CD14-positive monocyte (primary cell): ENCODE results near the gene ATP8B2. TPM values are rescaled to one million over a fixed set of nuclear protein-coding genes. Genes with fewer than 3 reads are reported as not detected.
"Not testable (repeated sequence)": the region's sequence is repeated elsewhere in the genome, so short reads cannot be mapped to it uniquely, and the experiment has no call there.

Experiments
- DNase-seq, 3 donors: peaks; one replicate each; pipeline ENCODE4 v3.0.0-alpha.2; 2011 to 2022
- H2AFZ ChIP-seq: 2 replicates; pipeline ENCODE4 v1.6.0; 2012; ENCODE audit warnings: mild to moderate bottlenecking, low read depth, low read length, inconsistent platforms; ENCODE audit not compliant: insufficient read depth, poor library complexity, severe bottlenecking
- H3K27ac ChIP-seq, 2 donors: 1 replicate in 1 of 2; 2 replicates in 1 of 2; pipeline ENCODE4 v1.5.1; 2012 to 2013; ENCODE audit warnings: low read length in 2 of 2, control low read depth in 1 of 2, inconsistent platforms in 1 of 2, low read depth in 1 of 2, mild to moderate bottlenecking in 1 of 2
- H3K27me3 ChIP-seq, 2 donors: one replicate each; pipeline versions ENCODE4 v1.6.0 to v1.6.1; 2011 to 2013; ENCODE audit warnings: low read length in 2 of 2; ENCODE audit not compliant: control insufficient read depth in 2 of 2, insufficient read depth in 2 of 2
- H3K36me3 ChIP-seq, 2 donors: replicated peaks in 1 of 2; 1 replicate in 1 of 2; 2 replicates in 1 of 2; pipeline versions ENCODE4 v1.5.1 to v1.6.1; 2012 to 2013; ENCODE audit warnings: low read length in 2 of 2, control low read depth in 1 of 2, inconsistent platforms in 1 of 2, mild to moderate bottlenecking in 1 of 2; ENCODE audit not compliant: insufficient read depth in 2 of 2, control insufficient read depth in 1 of 2
- H3K4me1 ChIP-seq, 2 donors: 1 replicate in 1 of 2; 2 replicates in 1 of 2; pipeline versions ENCODE4 v1.5.1 to v1.6.1; 2012 to 2013; ENCODE audit warnings: low read length in 2 of 2, control low read depth in 1 of 2, inconsistent platforms in 1 of 2, mild to moderate bottlenecking in 1 of 2, moderate library complexity in 1 of 2; ENCODE audit not compliant: insufficient read depth in 2 of 2, control insufficient read depth in 1 of 2
- H3K4me2 ChIP-seq: replicated peaks from 2 replicates; pipeline ENCODE3; 2012; ENCODE audit warnings: low read length, moderate library complexity, mild to moderate bottlenecking; ENCODE audit not compliant: poor library complexity, severe bottlenecking; ENCODE audit errors: extremely low read depth
- H3K4me3 ChIP-seq, 3 experiments: fragments of 200-600 bp in 1 of 3; sonication (generic) in 1 of 3; replicated peaks in 1 of 3; 1 replicate in 2 of 3; 2 replicates in 1 of 3; pipeline ENCODE4 v1.5.1; 2011 to 2013; ENCODE audit warnings: low read length in 3 of 3, mild to moderate bottlenecking in 3 of 3, control low read depth in 2 of 3, low read depth in 2 of 3, inconsistent platforms in 1 of 3, moderate library complexity in 1 of 3
- H3K79me2 ChIP-seq: 2 replicates; pipeline ENCODE4 v1.6.0; 2012; ENCODE audit warnings: mild to moderate bottlenecking, control low read depth, inconsistent platforms, low read length, moderate library complexity; ENCODE audit not compliant: insufficient read depth
- H3K9ac ChIP-seq: 2 replicates; pipeline ENCODE4 v1.6.0; 2017; ENCODE audit warnings: low read length, mild to moderate bottlenecking; ENCODE audit not compliant: insufficient read depth, poor library complexity, severe bottlenecking
- H3K9me3 ChIP-seq, 2 donors: replicated peaks in 1 of 2; 1 replicate in 1 of 2; 2 replicates in 1 of 2; pipeline versions ENCODE4 v1.5.1 to v1.6.1; 2012 to 2013; ENCODE audit warnings: low read length in 2 of 2, control low read depth in 1 of 2; ENCODE audit not compliant: control insufficient read depth in 1 of 2, insufficient read depth in 1 of 2
- H4K20me1 ChIP-seq: 2 replicates; pipeline ENCODE4 v1.6.0; 2012; ENCODE audit warnings: mild to moderate bottlenecking, low read length, control low read depth, moderate library complexity; ENCODE audit not compliant: insufficient read depth
- H3K27ac Mint-ChIP-seq, 7 donors: one replicate each; pipeline ENCODE4 v1.8.0; 2020; ENCODE audit warnings: mild to moderate bottlenecking in 7 of 7, mixed read lengths in 7 of 7, moderate library complexity in 6 of 7, inconsistent platforms in 2 of 7
- H3K27me3 Mint-ChIP-seq, 3 donors: one replicate each; pipeline ENCODE4 v1.8.0; 2021 to 2022; ENCODE audit warnings: low read depth in 3 of 3, mild to moderate bottlenecking in 3 of 3, mixed read lengths in 3 of 3, moderate library complexity in 3 of 3, inconsistent platforms in 1 of 3
- H3K36me3 Mint-ChIP-seq, 2 donors: one replicate each; pipeline ENCODE4 v1.8.0; 2020; ENCODE audit warnings: mixed read lengths in 2 of 2, inconsistent platforms in 1 of 2, mild to moderate bottlenecking in 1 of 2
- H3K4me1 Mint-ChIP-seq: one replicate; pipeline ENCODE4 v1.8.0; 2020; ENCODE audit warnings: mild to moderate bottlenecking, mixed read lengths
- H3K4me3 Mint-ChIP-seq, 2 donors: one replicate each; pipeline ENCODE4 v1.8.0; 2020; ENCODE audit warnings: mild to moderate bottlenecking in 2 of 2, mixed read lengths in 2 of 2, moderate library complexity in 1 of 2
- H3K9me3 Mint-ChIP-seq, 7 donors: one replicate each; pipeline ENCODE4 v1.8.0; 2020 to 2022; ENCODE audit warnings: mixed read lengths in 7 of 7, mild to moderate bottlenecking in 6 of 7, moderate library complexity in 6 of 7, inconsistent platforms in 2 of 7
- CTCF ChIP-seq: fragments of 200-600 bp; IDR thresholded peaks from one replicate; pipeline ENCODE4 v1.8.0; 2022; ENCODE audit warnings: antibody characterized with exemption, mild to moderate bottlenecking
- WGBS: methylation state at CpG from one replicate; pipeline ENCODE4 v1.1.5; 2013; ENCODE audit warnings: missing lambda C conversion rate; ENCODE audit not compliant: insufficient coverage; 5-methylcytosine and 5-hydroxymethylcytosine counted together
- intact Hi-C, 2 donors: fragments of 100-400 bp; cut with micrococcal nuclease; formaldehyde crosslinking; loops; one replicate each; pipeline versions ENCODE4 v1.15.0 to v1.15.1; 2023
- polyA plus RNA-seq, 3 donors: library from polyadenylated mRNA; depleted of rRNA in 1 of 3; unstranded in 2 of 3; stranded (reverse) in 1 of 3; fragments of 300-500 nt in 2 of 3; fragments of >200 nt in 1 of 3; fragmentation: Illumina TruSeq in 2 of 3; gene quantifications; 1 replicate in 2 of 3; 2 replicates in 1 of 3; pipeline ENCODE4 v1.2.3, GENCODE V29; 2012 to 2021

ATP8B2 gene
- polyA plus RNA-seq, 3 donors, result 0.46 to 2.2 (median 0.98) TPM

DNA sequence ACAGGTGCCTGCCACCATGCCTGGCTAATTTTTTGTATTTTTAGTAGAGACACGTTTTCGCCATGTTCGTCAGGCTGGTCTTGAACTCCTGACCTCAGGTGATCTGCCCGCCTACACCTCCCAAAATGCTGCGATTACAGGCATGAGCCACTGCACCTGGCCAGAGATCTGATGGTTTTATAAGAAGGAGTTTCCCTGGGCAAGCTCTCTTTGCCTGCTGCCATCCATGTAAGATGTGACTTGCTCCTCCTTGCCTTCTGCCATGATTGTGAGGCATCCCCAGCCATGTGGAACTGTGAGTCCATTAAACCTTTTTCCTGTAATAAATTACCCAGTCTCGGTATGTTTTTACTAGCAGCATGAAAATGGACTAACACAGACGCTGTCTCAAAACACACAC is 16.2 kb upstream of the ATP8B2 start:
- not testable (repeated sequence) for H3K27me3 ChIP-seq, H3K79me2 ChIP-seq, H4K20me1 ChIP-seq, H3K4me3 ChIP-seq, H3K4me1 ChIP-seq, H3K4me2 ChIP-seq, H3K36me3 ChIP-seq, H3K4me3 Mint-ChIP-seq, H3K9ac ChIP-seq, DNase-seq, H3K27me3 Mint-ChIP-seq, H3K27ac ChIP-seq, H3K27ac Mint-ChIP-seq, H3K9me3 ChIP-seq, H3K36me3 Mint-ChIP-seq, H3K4me1 Mint-ChIP-seq, H2AFZ ChIP-seq
- peaks cover 0 to 13% (median 6%) of the 10 kb centered on the region in 7 donors for H3K9me3 Mint-ChIP-seq
- 84% methylated on average over 5 of the region's 7 CpGs for WGBS
- intact Hi-C loops, result loop anchor here in 1 of 2 donors (5.0 kb wide), 1 partner anchor 252 kb away; no protein-coding TSS in a partner anchor

DNA sequence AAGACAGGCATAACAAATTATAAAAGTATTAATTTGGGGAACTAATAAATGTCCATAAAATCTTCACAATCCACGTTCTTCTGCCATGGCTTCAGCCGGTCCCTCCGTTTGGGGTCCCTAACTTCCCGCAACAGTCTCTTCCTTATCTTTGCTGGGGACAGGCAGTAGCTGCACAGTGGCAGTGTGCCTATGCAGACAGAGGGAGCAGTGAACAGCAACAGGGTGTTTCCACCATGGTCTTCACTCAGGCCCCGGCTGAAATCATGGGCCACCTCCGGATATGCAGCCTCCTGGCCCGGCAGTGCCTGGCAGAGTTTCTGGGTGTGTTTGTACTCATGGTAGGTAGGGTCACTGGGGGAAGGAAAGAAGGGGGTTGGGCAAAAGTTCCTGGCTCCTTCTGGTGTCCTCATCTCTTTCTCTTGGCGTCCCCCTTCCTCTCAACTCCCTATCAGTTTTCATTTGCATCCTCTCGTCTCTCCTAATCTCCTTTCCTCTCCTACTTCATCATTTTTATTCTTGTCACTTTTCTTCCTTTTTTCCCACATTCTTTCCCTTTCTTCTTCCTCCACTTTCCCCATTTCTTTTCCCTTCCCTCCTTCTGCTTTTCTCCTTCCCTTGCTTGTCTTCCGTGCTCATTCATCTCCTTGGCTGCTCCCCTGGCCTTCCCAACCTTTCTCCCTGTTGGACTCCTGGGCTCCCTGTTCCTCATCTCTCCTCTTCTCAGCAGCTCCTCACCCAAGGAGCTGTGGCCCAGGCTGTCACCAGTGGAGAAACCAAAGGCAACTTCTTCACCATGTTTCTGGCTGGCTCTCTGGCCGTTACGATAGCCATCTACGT is 12.9 kb upstream of the ATP8B2 start:
- H3K9me3 Mint-ChIP-seq, result peaks cover 0 to 31% (median 19%) of the 10 kb centered on the region in 7 donors
- intact Hi-C loops, H4K20me1 ChIP-seq, H3K4me1 ChIP-seq, H3K4me2 ChIP-seq, H2AFZ ChIP-seq, H3K27ac ChIP-seq, H3K9me3 ChIP-seq, H3K36me3 ChIP-seq, H3K36me3 Mint-ChIP-seq, H3K27me3 Mint-ChIP-seq, H3K79me2 ChIP-seq, H3K27me3 ChIP-seq, H3K4me1 Mint-ChIP-seq, DNase-seq, H3K4me3 Mint-ChIP-seq, H3K9ac ChIP-seq, H3K4me3 ChIP-seq: not testable (repeated sequence)
- H3K27ac Mint-ChIP-seq, result peak overlapping the region in 1 of 7 donors; percentile 3
- WGBS, result 80% methylated on average over 5 of the region's 13 CpGs

- no peaks in the 10 kb centered on the region for H3K36me3 ChIP-seq
- no peaks in the 10 kb centered on the region for H3K4me1 Mint-ChIP-seq
- 99% methylated on average over 8 of the region's 10 CpGs for WGBS
- no peak overlapping the region for H3K4me3 Mint-ChIP-seq
- H2AFZ ChIP-seq, result no peak overlapping the region
- intact Hi-C loops, result no loop called here
- H3K9me3 ChIP-seq, result peaks cover 9% of the 10 kb centered on the region in 2 donors
- H3K4me1 ChIP-seq, result no peaks in the 10 kb centered on the region
- no peak overlapping the region for H3K9ac ChIP-seq
- H3K27me3 Mint-ChIP-seq, result peaks cover 2 to 5% (median 5%) of the 10 kb centered on the region in 3 donors
- no peaks in the 10 kb centered on the region for H3K79me2 ChIP-seq
- no peaks in the 10 kb centered on the region for H3K27me3 ChIP-seq
- no peak overlapping the region for H3K4me3 ChIP-seq
- H4K20me1 ChIP-seq, result no peaks in the 10 kb centered on the region
- no peak overlapping the region for H3K4me2 ChIP-seq
- peaks cover 0 to 37% (median 21%) of the 10 kb centered on the region in 7 donors for H3K9me3 Mint-ChIP-seq
- no peak for DNase-seq
- H3K27ac ChIP-seq, result no peak overlapping the region
- no peaks in the 10 kb centered on the region for H3K36me3 Mint-ChIP-seq
- TF ChIP-seq CTCF, result no peak
- no peak overlapping the region for H3K27ac Mint-ChIP-seq
Measured at GRCh38 chr1:154313066-154313356, 12.3 kb upstream of the ATP8B2 start.

DNA sequence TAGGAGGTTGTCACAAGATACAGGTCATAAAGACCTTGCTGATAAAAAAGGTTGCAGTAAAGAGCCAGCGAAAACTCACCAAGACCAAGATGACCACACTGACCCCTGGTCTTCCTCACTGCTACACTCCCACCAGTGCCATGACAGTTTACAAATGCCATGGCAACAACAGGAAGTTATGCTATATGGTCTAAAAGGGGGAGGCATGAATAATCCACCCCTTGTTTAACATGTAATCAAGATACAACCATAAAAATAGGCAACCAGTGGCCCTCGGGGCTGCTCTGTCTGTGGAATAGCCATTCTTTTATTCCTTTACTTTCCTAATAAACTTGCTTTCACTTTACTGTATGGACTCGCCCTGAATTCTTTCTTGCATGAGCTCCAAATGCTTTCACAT is 11.1 kb upstream of the ATP8B2 start:
- H3K27ac Mint-ChIP-seq, H3K4me3 ChIP-seq, intact Hi-C loops, H3K4me3 Mint-ChIP-seq, H4K20me1 ChIP-seq, H3K9ac ChIP-seq, H3K4me2 ChIP-seq, H2AFZ ChIP-seq, H3K36me3 Mint-ChIP-seq, H3K9me3 ChIP-seq, H3K27me3 Mint-ChIP-seq, H3K27me3 ChIP-seq, H3K4me1 Mint-ChIP-seq, DNase-seq, H3K79me2 ChIP-seq, H3K36me3 ChIP-seq, H3K27ac ChIP-seq, H3K4me1 ChIP-seq: not testable (repeated sequence)
- no CpG with 5 or more reads among the region's 3 CpGs for WGBS
- H3K9me3 Mint-ChIP-seq, result peaks cover 0 to 36% (median 19%) of the 10 kb centered on the region in 7 donors
